Cerebellar cortex (tissue), 1 donor: ENCODE data around the gene DLG2.

Source experiments
- DNase-seq: peaks from one replicate; pipeline ENCODE4 v3.0.0-alpha.2; 2015; ENCODE audit warnings: low spot score

The DLG2 gene

GRCh38 chr11:83720675-83721074 is 1906.5 kb downstream of the DLG2 start:
- no peak for DNase-seq

GRCh38 chr11:83717537-83717936 is 1909.6 kb downstream of the DLG2 start:
- no peak for DNase-seq

- no peak for DNase-seq
Observed at GRCh38 chr11:83715927-83716535, 1911.1 kb downstream of the DLG2 start.

GRCh38 chr11:83713708-83714107 is 1913.4 kb downstream of the DLG2 start:
- DNase-seq: peak; percentile 59

- DNase-seq: no peak
Observed at GRCh38 chr11:83711106-83711527, 1916.0 kb downstream of the DLG2 start.

GRCh38 chr11:83709434-83709833 is 1917.7 kb downstream of the DLG2 start:
- DNase-seq: no peak

GRCh38 chr11:83706566-83706965 is 1920.6 kb downstream of the DLG2 start:
- DNase-seq: no peak

GRCh38 chr11:83702796-83703195 is 1924.3 kb downstream of the DLG2 start:
- no peak for DNase-seq

GRCh38 chr11:83697518-83697917 is 1929.6 kb downstream of the DLG2 start:
- no peak for DNase-seq

GRCh38 chr11:83695046-83695445 is 1932.1 kb downstream of the DLG2 start:
- DNase-seq: no peak

- no peak for DNase-seq
Observed at GRCh38 chr11:83694191-83694910, 1932.8 kb downstream of the DLG2 start.

- DNase-seq: no peak
Observed at GRCh38 chr11:83693306-83693992, 1933.7 kb downstream of the DLG2 start.

GRCh38 chr11:83692675-83693074 is 1934.5 kb downstream of the DLG2 start:
- DNase-seq: no peak

GRCh38 chr11:83691451-83691950 is 1935.6 kb downstream of the DLG2 start:
- no peak for DNase-seq

- DNase-seq: no peak
Observed at GRCh38 chr11:83689144-83689780, 1937.9 kb downstream of the DLG2 start.

- DNase-seq: no peak
Observed at GRCh38 chr11:83687787-83688186, 1939.4 kb downstream of the DLG2 start.

GRCh38 chr11:83685730-83686129 is 1941.4 kb downstream of the DLG2 start:
- DNase-seq: no peak

GRCh38 chr11:83684071-83684470 is 1943.1 kb downstream of the DLG2 start:
- no peak for DNase-seq

GRCh38 chr11:83682611-83682973 is 1944.6 kb downstream of the DLG2 start:
- DNase-seq: no peak

GRCh38 chr11:83681906-83682610 is 1945.1 kb downstream of the DLG2 start:
- peak; percentile 77 for DNase-seq

GRCh38 chr11:83681031-83681781 is 1945.9 kb downstream of the DLG2 start:
- peak; percentile 68 for DNase-seq
